ENCODE results near the gene CACFD1. TPM values are rescaled to one million over a fixed set of nuclear protein-coding genes. Genes with fewer than 3 reads are reported as not detected.

CACFD1 gene
- total RNA-seq, 1 donor from 2014 or later = 13.1 TPM

DNA sequence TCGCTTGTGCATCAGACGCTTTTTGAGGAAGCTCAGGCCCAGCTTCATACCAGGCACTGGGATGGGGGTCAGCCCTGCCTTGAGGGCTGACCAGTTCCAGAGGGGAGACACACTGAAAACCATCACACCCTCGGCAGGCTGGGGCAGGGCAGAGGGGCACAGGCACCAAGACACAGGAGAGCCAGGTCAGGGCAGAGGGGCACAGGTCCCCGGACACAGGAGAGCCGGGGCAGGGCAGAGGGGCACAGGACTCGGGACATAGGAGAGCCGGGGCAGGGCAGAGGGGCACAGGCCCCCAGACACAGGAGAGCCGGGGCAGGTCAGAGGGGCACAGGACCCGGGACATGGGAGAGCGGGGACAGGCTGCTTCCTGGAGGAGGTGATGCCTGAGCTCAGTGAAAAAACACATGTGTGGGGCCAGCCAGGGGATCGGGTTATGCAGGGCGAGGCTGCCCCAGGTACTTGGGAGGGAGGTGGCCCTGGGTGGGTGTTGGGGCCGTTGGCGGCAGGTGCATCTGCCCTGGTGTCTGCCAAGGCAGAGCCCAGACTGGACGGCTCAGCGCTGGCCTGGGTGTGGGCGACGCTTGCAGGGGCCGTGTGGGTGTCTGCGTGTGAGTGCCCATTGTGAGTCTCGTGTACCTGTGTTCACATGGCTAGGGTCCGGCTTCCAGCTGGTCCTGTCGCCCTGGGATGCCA is 34.2 kb downstream of the CACFD1 start:
- Mint-ChIP-seq H3K27ac (ENCODE audit: unreplicated experiment) (no peak overlapping the region), H3K27me3 (ENCODE audit: low read depth, unreplicated experiment) (peaks cover 28% of the 10 kb centered on the region), H3K4me1 (ENCODE audit: low read depth, unreplicated experiment) (peaks cover 10% of the 10 kb centered on the region), H3K4me3 (ENCODE audit: unreplicated experiment) (no peak overlapping the region), H3K9me3 (ENCODE audit: unreplicated experiment) (peaks cover 5% of the 10 kb centered on the region), H3K36me3 (ENCODE audit: low read depth, unreplicated experiment) (no peaks in the 10 kb centered on the region)
- H2AFZ ChIP-seq (ENCODE audit: low read depth, low read length) = no peak overlapping the region
- no peak overlapping the region for H3K27ac ChIP-seq (ENCODE audit: low read depth, low read length)
- H3K79me2 ChIP-seq (ENCODE audit: insufficient read depth, low read length) = no peaks in the 10 kb centered on the region
- no peak for DNase-seq (ENCODE audit: low read depth)
- H3K9ac ChIP-seq (ENCODE audit: low read length) = no peak overlapping the region
- TF ChIP-seq EZH2 (IDR thresholded peaks at IDR 0.05; ENCODE audit: insufficient read depth, low read length) = no peak
- TF ChIP-seq, protein P1, sequence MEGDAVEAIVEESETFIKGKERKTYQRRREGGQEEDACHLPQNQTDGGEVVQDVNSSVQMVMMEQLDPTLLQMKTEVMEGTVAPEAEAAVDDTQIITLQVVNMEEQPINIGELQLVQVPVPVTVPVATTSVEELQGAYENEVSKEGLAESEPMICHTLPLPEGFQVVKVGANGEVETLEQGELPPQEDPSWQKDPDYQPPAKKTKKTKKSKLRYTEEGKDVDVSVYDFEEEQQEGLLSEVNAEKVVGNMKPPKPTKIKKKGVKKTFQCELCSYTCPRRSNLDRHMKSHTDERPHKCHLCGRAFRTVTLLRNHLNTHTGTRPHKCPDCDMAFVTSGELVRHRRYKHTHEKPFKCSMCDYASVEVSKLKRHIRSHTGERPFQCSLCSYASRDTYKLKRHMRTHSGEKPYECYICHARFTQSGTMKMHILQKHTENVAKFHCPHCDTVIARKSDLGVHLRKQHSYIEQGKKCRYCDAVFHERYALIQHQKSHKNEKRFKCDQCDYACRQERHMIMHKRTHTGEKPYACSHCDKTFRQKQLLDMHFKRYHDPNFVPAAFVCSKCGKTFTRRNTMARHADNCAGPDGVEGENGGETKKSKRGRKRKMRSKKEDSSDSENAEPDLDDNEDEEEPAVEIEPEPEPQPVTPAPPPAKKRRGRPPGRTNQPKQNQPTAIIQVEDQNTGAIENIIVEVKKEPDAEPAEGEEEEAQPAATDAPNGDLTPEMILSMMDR (IDR thresholded peaks at IDR 0.05; ENCODE audit: insufficient read depth, low read depth, low read length) = no peak
- no peak for FAIRE-seq
- H3K4me2 ChIP-seq (ENCODE audit: low read length) = no peak overlapping the region
- H3K36me3 ChIP-seq (ENCODE audit: insufficient read depth, low read length) = no peaks in the 10 kb centered on the region
- no peak overlapping the region for H3K4me3 ChIP-seq (ENCODE audit: insufficient read depth, low read depth, low read length)
- no peaks in the 10 kb centered on the region for H4K20me1 ChIP-seq (ENCODE audit: insufficient read depth, low read length)
- H3K27me3 ChIP-seq (ENCODE audit: insufficient read depth, low read length) = peaks cover 20% of the 10 kb centered on the region
- peaks cover 6% of the 10 kb centered on the region for H3K4me1 ChIP-seq (ENCODE audit: insufficient read depth, low read length)
- H3K9me3 ChIP-seq (ENCODE audit: insufficient read depth, low read depth, low read length) = no peaks in the 10 kb centered on the region

DNA sequence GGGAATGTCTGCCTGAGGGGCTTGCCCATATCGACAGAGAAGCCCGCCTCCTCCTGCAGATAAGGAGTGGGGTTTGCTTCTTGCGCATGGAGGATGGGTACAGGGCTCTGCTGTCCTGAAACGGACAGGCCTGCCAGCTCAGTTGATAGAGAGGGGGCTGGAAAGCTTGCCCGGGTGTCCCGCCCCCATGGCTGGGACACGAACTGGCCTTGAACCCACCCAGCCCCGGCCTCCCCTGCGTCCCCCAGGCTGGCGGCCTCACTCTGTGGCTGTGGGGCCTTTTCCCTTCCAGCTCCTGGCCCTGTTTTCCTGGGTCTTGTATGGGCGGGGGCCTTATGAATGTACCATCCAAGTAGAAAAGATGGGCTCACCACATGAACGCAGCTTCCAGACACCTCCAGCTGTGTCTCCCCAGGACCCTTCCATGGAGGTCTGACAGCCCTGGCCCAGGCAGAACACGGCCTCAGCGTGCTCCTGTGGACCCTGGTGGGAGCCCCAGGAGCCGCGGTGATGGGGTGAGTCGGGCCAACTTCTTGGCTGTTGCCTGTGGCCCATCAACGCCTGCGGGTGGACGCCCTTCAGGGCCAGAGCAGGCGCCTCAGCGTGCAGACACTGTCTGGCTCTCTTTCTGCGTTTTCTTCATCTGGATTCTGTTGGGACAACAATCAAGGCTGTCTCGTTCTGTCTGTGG is 35.0 kb downstream of the CACFD1 start:
- no peak overlapping the region for H3K27ac Mint-ChIP-seq (ENCODE audit: unreplicated experiment)
- no peak overlapping the region for H3K4me3 Mint-ChIP-seq (ENCODE audit: unreplicated experiment)
- H3K9me3 Mint-ChIP-seq (ENCODE audit: unreplicated experiment) = peaks cover 3% of the 10 kb centered on the region
- Histone ChIP-seq H3K4me2 (ENCODE audit: low read length) (no peak overlapping the region), H2AFZ (ENCODE audit: low read depth, low read length) (no peak overlapping the region), H3K36me3 (ENCODE audit: insufficient read depth, low read length) (no peaks in the 10 kb centered on the region), H3K4me3 (ENCODE audit: insufficient read depth, low read depth, low read length) (no peak overlapping the region), H3K79me2 (ENCODE audit: insufficient read depth, low read length) (no peaks in the 10 kb centered on the region), H4K20me1 (ENCODE audit: insufficient read depth, low read length) (no peaks in the 10 kb centered on the region), H3K27me3 (ENCODE audit: insufficient read depth, low read length) (peaks cover 20% of the 10 kb centered on the region), H3K27ac (ENCODE audit: low read depth, low read length) (no peak overlapping the region), H3K9ac (ENCODE audit: low read length) (no peak overlapping the region), H3K9me3 (ENCODE audit: insufficient read depth, low read depth, low read length) (no peaks in the 10 kb centered on the region), H3K4me1 (ENCODE audit: insufficient read depth, low read length) (no peaks in the 10 kb centered on the region)
- no peaks in the 10 kb centered on the region for H3K36me3 Mint-ChIP-seq (ENCODE audit: low read depth, unreplicated experiment)
- FAIRE-seq = no peak
- no peak for DNase-seq (ENCODE audit: low read depth)
- peaks cover 3% of the 10 kb centered on the region for H3K4me1 Mint-ChIP-seq (ENCODE audit: low read depth, unreplicated experiment)
- H3K27me3 Mint-ChIP-seq (ENCODE audit: low read depth, unreplicated experiment) = peaks cover 28% of the 10 kb centered on the region
- TF ChIP-seq EZH2 (IDR thresholded peaks at IDR 0.05; ENCODE audit: insufficient read depth, low read length) = no peak

DNA sequence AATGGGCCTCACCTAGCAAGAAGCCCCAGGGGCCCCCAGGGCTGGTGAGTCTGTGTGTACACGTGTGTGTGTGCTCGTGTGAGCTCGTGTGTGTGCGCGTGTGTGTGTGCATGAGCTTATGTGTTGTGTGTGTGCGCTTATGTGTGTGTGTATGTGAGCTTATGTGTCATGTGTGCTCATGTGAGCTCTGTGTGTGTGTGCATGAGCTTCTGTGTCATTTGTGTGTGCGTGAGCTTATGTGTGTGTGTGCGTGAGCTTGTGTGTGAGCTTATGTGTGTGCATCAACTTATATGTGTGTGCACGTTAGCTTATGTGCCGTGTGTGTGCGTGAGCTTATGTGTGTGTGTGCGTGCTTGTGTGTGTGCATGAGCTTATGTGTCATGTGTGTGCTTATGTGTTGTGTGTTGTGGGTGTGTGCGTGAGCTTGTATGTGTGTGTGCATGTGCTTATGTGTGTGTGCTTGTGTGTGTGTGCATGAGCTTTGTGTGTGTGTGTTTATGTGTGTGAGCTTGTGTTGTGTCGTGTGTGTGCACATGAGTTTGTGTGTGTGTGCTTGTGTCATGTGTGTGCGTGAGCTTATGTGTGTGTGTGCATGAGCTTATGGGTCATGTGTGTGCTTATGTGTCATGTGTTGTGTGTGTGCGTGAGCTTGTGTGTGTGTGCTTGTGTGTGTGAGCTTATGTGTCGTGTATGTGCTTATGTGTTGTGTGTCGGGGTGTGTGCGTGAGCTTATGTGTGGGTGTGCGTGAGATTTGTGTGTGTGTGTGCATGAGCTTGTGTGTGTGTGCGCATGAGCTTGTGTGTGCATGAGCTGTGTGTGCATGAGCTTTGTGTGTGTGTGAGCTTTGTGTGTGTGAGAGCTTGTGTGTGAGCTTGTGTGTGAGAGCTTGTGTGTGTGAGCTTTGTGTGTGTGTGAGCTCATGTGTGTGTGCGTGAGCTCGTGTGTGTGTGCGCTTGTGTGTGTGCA is 35.8 kb downstream of the CACFD1 start:
- peaks cover 3% of the 10 kb centered on the region for H3K4me1 Mint-ChIP-seq (ENCODE audit: low read depth, unreplicated experiment)
- no peak for TF ChIP-seq EZH2 (IDR thresholded peaks at IDR 0.05; ENCODE audit: insufficient read depth, low read length)
- TF ChIP-seq, protein P1 (IDR thresholded peaks at IDR 0.05; ENCODE audit: insufficient read depth, low read depth, low read length) = no peak
- FAIRE-seq = peak; percentile 34

More for the DNA sequence above, 35.8 kb downstream of the CACFD1 start:
- Histone ChIP-seq H3K27me3 (ENCODE audit: insufficient read depth, low read length) (peaks cover 20% of the 10 kb centered on the region), H3K4me1 (ENCODE audit: insufficient read depth, low read length) (no peaks in the 10 kb centered on the region), H3K36me3 (ENCODE audit: insufficient read depth, low read length) (no peaks in the 10 kb centered on the region), H3K4me3 (ENCODE audit: insufficient read depth, low read depth, low read length) (no peak overlapping the region), H3K79me2 (ENCODE audit: insufficient read depth, low read length) (no peaks in the 10 kb centered on the region), H3K9me3 (ENCODE audit: insufficient read depth, low read depth, low read length) (no peaks in the 10 kb centered on the region), H3K9ac (ENCODE audit: low read length) (no peak overlapping the region), H3K4me2 (ENCODE audit: low read length) (no peak overlapping the region), H4K20me1 (ENCODE audit: insufficient read depth, low read length) (no peaks in the 10 kb centered on the region), H3K27ac (ENCODE audit: low read depth, low read length) (no peak overlapping the region), H2AFZ (ENCODE audit: low read depth, low read length) (no peak overlapping the region)
- H3K9me3 Mint-ChIP-seq (ENCODE audit: unreplicated experiment) = peaks cover 5% of the 10 kb centered on the region
- no peak overlapping the region for H3K4me3 Mint-ChIP-seq (ENCODE audit: unreplicated experiment)
- peaks cover 33% of the 10 kb centered on the region for H3K27me3 Mint-ChIP-seq (ENCODE audit: low read depth, unreplicated experiment)
- no peaks in the 10 kb centered on the region for H3K36me3 Mint-ChIP-seq (ENCODE audit: low read depth, unreplicated experiment)
- no peak for DNase-seq (ENCODE audit: low read depth)
- no peak overlapping the region for H3K27ac Mint-ChIP-seq (ENCODE audit: unreplicated experiment)
